ENCODE results near the gene TRAPPC11. TPM values are rescaled to one million over a fixed set of nuclear protein-coding genes. Genes with fewer than 3 reads are reported as not detected.

The TRAPPC11 gene
- total RNA-seq, 1 experiment from 2014 or later = 15.6 TPM

- TF ChIP-seq ZBTB33 (IDR thresholded peaks at IDR 0.05; ENCODE audit: extremely low read depth, insufficient replicate concordance, low read length) = no peak
These were observed 20.7 kb upstream of the TRAPPC11 start (continued) for GRCh38 chr4:183638436-183638835.

- intact Hi-C loops (cut with micrococcal nuclease) = no loop called here
- no TSS peak for BruUV-seq (replicated peaks)
- peaks cover 6 to 12% of the 10 kb centered on the region in 2 experiments; a peak in 3 of 4 replicates for H3K4me1 ChIP-seq (ENCODE audit: control insufficient read depth in 1 of 2, insufficient read depth in 2 of 2, low read length in 2 of 2)
- no peaks in the 10 kb centered on the region for H3K9me2 ChIP-seq (ENCODE audit: insufficient read depth)
- no peaks in the 10 kb centered on the region for H3K9me3 ChIP-seq (ENCODE audit: control insufficient read depth in 1 of 2, insufficient read depth in 1 of 2, low read depth in 1 of 2, low read length in 2 of 2)
- H3K4me2 ChIP-seq (ENCODE audit: low read length) = no peak overlapping the region
- no peak for TF ChIP-seq ZFX (IDR thresholded peaks at IDR 0.05)
- no peak overlapping the region for H3K9ac ChIP-seq (ENCODE audit: low read length)
- H4K20me1 ChIP-seq (ENCODE audit: insufficient read depth) = no peaks in the 10 kb centered on the region
- H3K4me3 ChIP-seq (replicated peaks in 1 of 2; ENCODE audit: low read depth in 1 of 2, low read length in 2 of 2) = no peak overlapping the region
- H3K27me3 ChIP-seq (ENCODE audit: insufficient read depth, low read length) = no peaks in the 10 kb centered on the region
- DNase-seq (ENCODE audit: low read depth, low spot score) (no peak), ATAC-seq (no peak)
- ChIA-PET RAD21 (ENCODE audit: low non-redundant PET in 1 of 2, low total read pairs in 2 of 2, uncharacterized antibody in 2 of 2, unreplicated experiment in 2 of 2) (no interaction called here), POLR2A (no interaction called here), CTCF (no interaction called here)
- H3K27ac ChIP-seq (ENCODE audit: low read depth, low read length) = no peak overlapping the region
- H2AFZ ChIP-seq (ENCODE audit: low read depth, low read length, poor library complexity, severe bottlenecking) = no peak overlapping the region
- no peaks in the 10 kb centered on the region for H3K79me2 ChIP-seq (ENCODE audit: insufficient read depth, low read length)
- no peaks in the 10 kb centered on the region for H3K36me3 ChIP-seq (ENCODE audit: control insufficient read depth in 1 of 2, insufficient read depth in 2 of 2, low read length in 2 of 2)
These were observed 19.8 kb upstream of the TRAPPC11 start for GRCh38 chr4:183639291-183639690.

DNA sequence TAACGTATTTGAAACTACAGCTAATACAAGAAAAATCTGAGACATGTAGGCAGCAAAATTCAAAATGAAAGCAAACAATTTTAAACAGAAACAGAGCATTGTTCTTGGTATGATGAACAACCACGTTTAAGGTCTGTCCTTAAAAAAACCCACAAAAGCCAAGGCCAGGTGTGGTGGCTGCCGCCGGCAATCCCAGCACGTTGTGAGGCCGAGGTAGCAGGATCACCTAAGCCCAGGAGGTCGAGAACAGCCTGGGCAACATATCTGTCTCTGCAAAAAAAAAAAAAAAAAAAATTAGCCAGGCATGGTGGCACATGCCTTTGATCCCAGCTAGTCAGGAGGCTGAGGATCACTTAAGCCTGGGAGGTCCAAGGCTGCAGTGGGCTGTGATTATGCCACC, 13.8 kb upstream of the TRAPPC11 start:
- intact Hi-C loops (cut with micrococcal nuclease) = no loop called here
- Histone ChIP-seq H3K27ac (ENCODE audit: low read depth, low read length) (no peak overlapping the region), H3K9ac (ENCODE audit: low read length) (no peak overlapping the region), H3K36me3 (ENCODE audit: control insufficient read depth in 1 of 2, insufficient read depth in 2 of 2, low read length in 2 of 2) (no peaks in the 10 kb centered on the region; a peak in 1 of 4 replicates), H3K9me2 (ENCODE audit: insufficient read depth) (no peaks in the 10 kb centered on the region), H2AFZ (ENCODE audit: low read depth, low read length, poor library complexity, severe bottlenecking) (no peak overlapping the region), H3K79me2 (ENCODE audit: insufficient read depth, low read length) (no peaks in the 10 kb centered on the region), H3K4me3 (replicated peaks in 1 of 2; ENCODE audit: low read depth in 1 of 2, low read length in 2 of 2) (no peak overlapping the region), H4K20me1 (ENCODE audit: insufficient read depth) (no peaks in the 10 kb centered on the region), H3K4me2 (ENCODE audit: low read length) (no peak overlapping the region), H3K9me3 (ENCODE audit: control insufficient read depth in 1 of 2, insufficient read depth in 1 of 2, low read depth in 1 of 2, low read length in 2 of 2) (no peaks in the 10 kb centered on the region), H3K4me1 (ENCODE audit: control insufficient read depth in 1 of 2, insufficient read depth in 2 of 2, low read length in 2 of 2) (no peaks in the 10 kb centered on the region), H3K27me3 (ENCODE audit: insufficient read depth, low read length) (no peaks in the 10 kb centered on the region)
- BruUV-seq (replicated peaks) = no TSS peak
- no peak for ATAC-seq
- TF ChIP-seq, protein P1, sequence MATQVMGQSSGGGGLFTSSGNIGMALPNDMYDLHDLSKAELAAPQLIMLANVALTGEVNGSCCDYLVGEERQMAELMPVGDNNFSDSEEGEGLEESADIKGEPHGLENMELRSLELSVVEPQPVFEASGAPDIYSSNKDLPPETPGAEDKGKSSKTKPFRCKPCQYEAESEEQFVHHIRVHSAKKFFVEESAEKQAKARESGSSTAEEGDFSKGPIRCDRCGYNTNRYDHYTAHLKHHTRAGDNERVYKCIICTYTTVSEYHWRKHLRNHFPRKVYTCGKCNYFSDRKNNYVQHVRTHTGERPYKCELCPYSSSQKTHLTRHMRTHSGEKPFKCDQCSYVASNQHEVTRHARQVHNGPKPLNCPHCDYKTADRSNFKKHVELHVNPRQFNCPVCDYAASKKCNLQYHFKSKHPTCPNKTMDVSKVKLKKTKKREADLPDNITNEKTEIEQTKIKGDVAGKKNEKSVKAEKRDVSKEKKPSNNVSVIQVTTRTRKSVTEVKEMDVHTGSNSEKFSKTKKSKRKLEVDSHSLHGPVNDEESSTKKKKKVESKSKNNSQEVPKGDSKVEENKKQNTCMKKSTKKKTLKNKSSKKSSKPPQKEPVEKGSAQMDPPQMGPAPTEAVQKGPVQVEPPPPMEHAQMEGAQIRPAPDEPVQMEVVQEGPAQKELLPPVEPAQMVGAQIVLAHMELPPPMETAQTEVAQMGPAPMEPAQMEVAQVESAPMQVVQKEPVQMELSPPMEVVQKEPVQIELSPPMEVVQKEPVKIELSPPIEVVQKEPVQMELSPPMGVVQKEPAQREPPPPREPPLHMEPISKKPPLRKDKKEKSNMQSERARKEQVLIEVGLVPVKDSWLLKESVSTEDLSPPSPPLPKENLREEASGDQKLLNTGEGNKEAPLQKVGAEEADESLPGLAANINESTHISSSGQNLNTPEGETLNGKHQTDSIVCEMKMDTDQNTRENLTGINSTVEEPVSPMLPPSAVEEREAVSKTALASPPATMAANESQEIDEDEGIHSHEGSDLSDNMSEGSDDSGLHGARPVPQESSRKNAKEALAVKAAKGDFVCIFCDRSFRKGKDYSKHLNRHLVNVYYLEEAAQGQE (IDR thresholded peaks at IDR 0.05; ENCODE audit: low read depth) = no peak
- no peak for TF ChIP-seq ELF1 (IDR thresholded peaks at IDR 0.05; ENCODE audit: borderline replicate concordance, low read depth)
- TF ChIP-seq EGR1 (IDR thresholded peaks at IDR 0.05; ENCODE audit: low read depth) = no peak
- TF ChIP-seq RAD21 (IDR thresholded peaks at IDR 0.05; ENCODE audit: low read depth) = no peak
- TF ChIP-seq, protein P2, sequence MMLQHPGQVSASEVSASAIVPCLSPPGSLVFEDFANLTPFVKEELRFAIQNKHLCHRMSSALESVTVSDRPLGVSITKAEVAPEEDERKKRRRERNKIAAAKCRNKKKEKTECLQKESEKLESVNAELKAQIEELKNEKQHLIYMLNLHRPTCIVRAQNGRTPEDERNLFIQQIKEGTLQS (IDR thresholded peaks at IDR 0.05) = no peak
- no peak for TF ChIP-seq CBX3 (IDR thresholded peaks at IDR 0.05; ENCODE audit: low read depth)
- TF ChIP-seq JUND (IDR thresholded peaks at IDR 0.05) = no peak
- TF ChIP-seq SRF (IDR thresholded peaks at IDR 0.05; ENCODE audit: low read depth) = no peak
- no peak for TF ChIP-seq EZH2 (IDR thresholded peaks at IDR 0.05)
- no peak for TF ChIP-seq MAX (IDR thresholded peaks at IDR 0.05)
- TF ChIP-seq POLR2AphosphoS5 (IDR thresholded peaks at IDR 0.05; ENCODE audit: low read depth, low read length) = no peak
- ChIA-PET CTCF (no interaction called here), RAD21 (ENCODE audit: low non-redundant PET in 1 of 2, low total read pairs in 2 of 2, uncharacterized antibody in 2 of 2, unreplicated experiment in 2 of 2) (no interaction called here), POLR2A (no interaction called here)
- no peak for DNase-seq (ENCODE audit: low read depth, low spot score)
